ENCODE results near the gene SKAP2.

DNA sequence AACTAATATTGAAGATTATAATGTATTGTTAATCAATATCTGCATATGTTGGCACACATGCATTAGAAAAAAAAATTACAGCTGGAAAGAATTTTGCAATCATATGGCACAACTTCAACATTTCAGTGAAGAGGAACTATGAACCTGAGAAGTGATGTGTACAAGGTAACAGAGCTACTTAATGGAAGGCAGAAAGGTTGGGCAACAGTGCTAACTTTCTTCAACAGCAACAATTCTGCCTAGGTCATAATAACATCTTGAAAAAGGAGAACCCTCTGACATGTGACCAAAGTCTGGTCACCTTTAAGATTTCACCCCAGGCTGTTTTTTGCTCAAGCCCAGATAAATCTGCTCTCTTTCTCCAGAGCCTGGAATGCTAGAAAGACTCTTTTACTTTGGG, 47.9 kb upstream of the SKAP2 start:
- TF ChIP-seq, protein P1, sequence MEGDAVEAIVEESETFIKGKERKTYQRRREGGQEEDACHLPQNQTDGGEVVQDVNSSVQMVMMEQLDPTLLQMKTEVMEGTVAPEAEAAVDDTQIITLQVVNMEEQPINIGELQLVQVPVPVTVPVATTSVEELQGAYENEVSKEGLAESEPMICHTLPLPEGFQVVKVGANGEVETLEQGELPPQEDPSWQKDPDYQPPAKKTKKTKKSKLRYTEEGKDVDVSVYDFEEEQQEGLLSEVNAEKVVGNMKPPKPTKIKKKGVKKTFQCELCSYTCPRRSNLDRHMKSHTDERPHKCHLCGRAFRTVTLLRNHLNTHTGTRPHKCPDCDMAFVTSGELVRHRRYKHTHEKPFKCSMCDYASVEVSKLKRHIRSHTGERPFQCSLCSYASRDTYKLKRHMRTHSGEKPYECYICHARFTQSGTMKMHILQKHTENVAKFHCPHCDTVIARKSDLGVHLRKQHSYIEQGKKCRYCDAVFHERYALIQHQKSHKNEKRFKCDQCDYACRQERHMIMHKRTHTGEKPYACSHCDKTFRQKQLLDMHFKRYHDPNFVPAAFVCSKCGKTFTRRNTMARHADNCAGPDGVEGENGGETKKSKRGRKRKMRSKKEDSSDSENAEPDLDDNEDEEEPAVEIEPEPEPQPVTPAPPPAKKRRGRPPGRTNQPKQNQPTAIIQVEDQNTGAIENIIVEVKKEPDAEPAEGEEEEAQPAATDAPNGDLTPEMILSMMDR (IDR thresholded peaks at IDR 0.05 in 2 of 3, conservative IDR thresholded peaks at IDR 0.05 in 1 of 3; ENCODE audit: borderline replicate concordance in 1 of 3, insufficient read depth in 1 of 3, low read depth in 2 of 3, low read length in 2 of 3), result no peak
- no peak for TF ChIP-seq POLR2A (IDR thresholded peaks at IDR 0.05; ENCODE audit: borderline replicate concordance, extremely low read depth, insufficient read depth, insufficient read length)
- no peak for TF ChIP-seq CBX3 (IDR thresholded peaks at IDR 0.05; ENCODE audit: low read depth)
- no peak for TF ChIP-seq ZNF274 (IDR thresholded peaks at IDR 0.05; ENCODE audit: low read depth, low read length)
- TF ChIP-seq, protein P2, sequence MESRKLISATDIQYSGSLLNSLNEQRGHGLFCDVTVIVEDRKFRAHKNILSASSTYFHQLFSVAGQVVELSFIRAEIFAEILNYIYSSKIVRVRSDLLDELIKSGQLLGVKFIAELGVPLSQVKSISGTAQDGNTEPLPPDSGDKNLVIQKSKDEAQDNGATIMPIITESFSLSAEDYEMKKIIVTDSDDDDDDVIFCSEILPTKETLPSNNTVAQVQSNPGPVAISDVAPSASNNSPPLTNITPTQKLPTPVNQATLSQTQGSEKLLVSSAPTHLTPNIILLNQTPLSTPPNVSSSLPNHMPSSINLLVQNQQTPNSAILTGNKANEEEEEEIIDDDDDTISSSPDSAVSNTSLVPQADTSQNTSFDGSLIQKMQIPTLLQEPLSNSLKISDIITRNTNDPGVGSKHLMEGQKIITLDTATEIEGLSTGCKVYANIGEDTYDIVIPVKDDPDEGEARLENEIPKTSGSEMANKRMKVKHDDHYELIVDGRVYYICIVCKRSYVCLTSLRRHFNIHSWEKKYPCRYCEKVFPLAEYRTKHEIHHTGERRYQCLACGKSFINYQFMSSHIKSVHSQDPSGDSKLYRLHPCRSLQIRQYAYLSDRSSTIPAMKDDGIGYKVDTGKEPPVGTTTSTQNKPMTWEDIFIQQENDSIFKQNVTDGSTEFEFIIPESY (IDR thresholded peaks at IDR 0.05; ENCODE audit: extremely low read depth, insufficient replicate concordance, low read length), result no peak
- TF ChIP-seq, protein P3, sequence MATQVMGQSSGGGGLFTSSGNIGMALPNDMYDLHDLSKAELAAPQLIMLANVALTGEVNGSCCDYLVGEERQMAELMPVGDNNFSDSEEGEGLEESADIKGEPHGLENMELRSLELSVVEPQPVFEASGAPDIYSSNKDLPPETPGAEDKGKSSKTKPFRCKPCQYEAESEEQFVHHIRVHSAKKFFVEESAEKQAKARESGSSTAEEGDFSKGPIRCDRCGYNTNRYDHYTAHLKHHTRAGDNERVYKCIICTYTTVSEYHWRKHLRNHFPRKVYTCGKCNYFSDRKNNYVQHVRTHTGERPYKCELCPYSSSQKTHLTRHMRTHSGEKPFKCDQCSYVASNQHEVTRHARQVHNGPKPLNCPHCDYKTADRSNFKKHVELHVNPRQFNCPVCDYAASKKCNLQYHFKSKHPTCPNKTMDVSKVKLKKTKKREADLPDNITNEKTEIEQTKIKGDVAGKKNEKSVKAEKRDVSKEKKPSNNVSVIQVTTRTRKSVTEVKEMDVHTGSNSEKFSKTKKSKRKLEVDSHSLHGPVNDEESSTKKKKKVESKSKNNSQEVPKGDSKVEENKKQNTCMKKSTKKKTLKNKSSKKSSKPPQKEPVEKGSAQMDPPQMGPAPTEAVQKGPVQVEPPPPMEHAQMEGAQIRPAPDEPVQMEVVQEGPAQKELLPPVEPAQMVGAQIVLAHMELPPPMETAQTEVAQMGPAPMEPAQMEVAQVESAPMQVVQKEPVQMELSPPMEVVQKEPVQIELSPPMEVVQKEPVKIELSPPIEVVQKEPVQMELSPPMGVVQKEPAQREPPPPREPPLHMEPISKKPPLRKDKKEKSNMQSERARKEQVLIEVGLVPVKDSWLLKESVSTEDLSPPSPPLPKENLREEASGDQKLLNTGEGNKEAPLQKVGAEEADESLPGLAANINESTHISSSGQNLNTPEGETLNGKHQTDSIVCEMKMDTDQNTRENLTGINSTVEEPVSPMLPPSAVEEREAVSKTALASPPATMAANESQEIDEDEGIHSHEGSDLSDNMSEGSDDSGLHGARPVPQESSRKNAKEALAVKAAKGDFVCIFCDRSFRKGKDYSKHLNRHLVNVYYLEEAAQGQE (IDR thresholded peaks at IDR 0.05; ENCODE audit: low read depth), result no peak
- TF ChIP-seq, protein P4, sequence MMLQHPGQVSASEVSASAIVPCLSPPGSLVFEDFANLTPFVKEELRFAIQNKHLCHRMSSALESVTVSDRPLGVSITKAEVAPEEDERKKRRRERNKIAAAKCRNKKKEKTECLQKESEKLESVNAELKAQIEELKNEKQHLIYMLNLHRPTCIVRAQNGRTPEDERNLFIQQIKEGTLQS (IDR thresholded peaks at IDR 0.05), result no peak
- TF ChIP-seq SIN3A (IDR thresholded peaks at IDR 0.05; ENCODE audit: low read depth), result no peak
- no peak for TF ChIP-seq EZH2 (IDR thresholded peaks at IDR 0.05)
- TF ChIP-seq POLR2AphosphoS5 (IDR thresholded peaks at IDR 0.05; ENCODE audit: low read depth, low read length), result no peak
- TF ChIP-seq EZH2phosphoT487 (IDR thresholded peaks at IDR 0.05; ENCODE audit: borderline replicate concordance), result no peak
- TF ChIP-seq EGR1 (IDR thresholded peaks at IDR 0.05; ENCODE audit: low read depth), result no peak
